Dermis microvascular lymphatic vessel endothelial cell (primary cell): ENCODE data around the gene FIGNL2. TPM values are rescaled to one million over a fixed set of nuclear protein-coding genes. Genes with fewer than 3 reads are reported as not detected.
A peak's percentile ranks its signal among the peaks of the same experiment; 100 is the strongest.

ENCODE experiments used
- DNase-seq, 2 donors: peaks; one replicate each; pipeline versions ENCODE4 v3.0.0 to v3.0.0-alpha.2; 2010; ENCODE audit warnings: low read depth in 2 of 2
- total RNA-seq: library from RNA; depleted of rRNA; stranded (reverse); fragments of >200 nt; gene quantifications from 2 replicates; pipeline ENCODE4 v1.2.1, GENCODE V29; 2014

FIGNL2 gene
- total RNA-seq, 1 donor from 2014 or later = 0.39 TPM

GRCh38 chr12:51855586-51856428, 7.3 kb upstream of the FIGNL2 start:
- DNase-seq = peak in 1 of 2 donors; percentile 23

- no peak for DNase-seq
Observed at GRCh38 chr12:51852404-51853137, 4.1 kb upstream of the FIGNL2 start.

- no peak for DNase-seq
Observed at GRCh38 chr12:51851413-51852124, 3.1 kb upstream of the FIGNL2 start.

GRCh38 chr12:51850965-51851299, 2.4 kb upstream of the FIGNL2 start:
- no peak for DNase-seq

GRCh38 chr12:51850081-51850964, 1.8 kb upstream of the FIGNL2 start:
- no peak for DNase-seq

- DNase-seq = no peak
Observed at GRCh38 chr12:51848841-51849735, 570 bp upstream of the FIGNL2 start.

GRCh38 chr12:51847643-51848325, 734 bp downstream of the FIGNL2 start:
- DNase-seq = peak in 1 of 2 donors; percentile 42

GRCh38 chr12:51846911-51847642, 1.4 kb downstream of the FIGNL2 start:
- peak; percentile 31 to 51 for DNase-seq

GRCh38 chr12:51846271-51846691, 2.2 kb downstream of the FIGNL2 start:
- DNase-seq = no peak

- DNase-seq = no peak
Observed at GRCh38 chr12:51845482-51845881, 3.0 kb downstream of the FIGNL2 start.

- no peak for DNase-seq
Observed at GRCh38 chr12:51844854-51845253, 3.7 kb downstream of the FIGNL2 start.

- no peak for DNase-seq
Observed at GRCh38 chr12:51841727-51842126, 6.8 kb downstream of the FIGNL2 start.

- no peak for DNase-seq
Observed at GRCh38 chr12:51840966-51841365, 7.6 kb downstream of the FIGNL2 start.

GRCh38 chr12:51839310-51839947, 9.1 kb downstream of the FIGNL2 start:
- DNase-seq = no peak

- DNase-seq = no peak
Observed at GRCh38 chr12:51838762-51839161, 9.8 kb downstream of the FIGNL2 start.

- no peak for DNase-seq
Observed at GRCh38 chr12:51838036-51838435, 10.5 kb downstream of the FIGNL2 start.

GRCh38 chr12:51837286-51837685, 11.2 kb downstream of the FIGNL2 start:
- no peak for DNase-seq

GRCh38 chr12:51836827-51837173, 11.7 kb downstream of the FIGNL2 start:
- no peak for DNase-seq
